ENCODE data around the gene COL5A1. TPM values are rescaled to one million over a fixed set of nuclear protein-coding genes. Genes with fewer than 3 reads are reported as not detected.

Gene COL5A1
- total and polyA plus RNA-seq, 2 donors (not counting 1 experiment from before 2014, with no cell fraction given) = 72.8 to 109 TPM

GRCh38 chr9:134593286-134594077 lies 48.1 kb upstream of the COL5A1 start:
- Histone ChIP-seq H3K4me2 (ENCODE audit: extremely low read depth, insufficient read depth, low read length) (no peak overlapping the region), H4K20me1 (ENCODE audit: control insufficient read depth, extremely low read depth, insufficient read depth, low read length) (no peaks in the 10 kb centered on the region)
- DNase-seq (ENCODE audit: low read depth in 2 of 2) = no peak

DNA sequence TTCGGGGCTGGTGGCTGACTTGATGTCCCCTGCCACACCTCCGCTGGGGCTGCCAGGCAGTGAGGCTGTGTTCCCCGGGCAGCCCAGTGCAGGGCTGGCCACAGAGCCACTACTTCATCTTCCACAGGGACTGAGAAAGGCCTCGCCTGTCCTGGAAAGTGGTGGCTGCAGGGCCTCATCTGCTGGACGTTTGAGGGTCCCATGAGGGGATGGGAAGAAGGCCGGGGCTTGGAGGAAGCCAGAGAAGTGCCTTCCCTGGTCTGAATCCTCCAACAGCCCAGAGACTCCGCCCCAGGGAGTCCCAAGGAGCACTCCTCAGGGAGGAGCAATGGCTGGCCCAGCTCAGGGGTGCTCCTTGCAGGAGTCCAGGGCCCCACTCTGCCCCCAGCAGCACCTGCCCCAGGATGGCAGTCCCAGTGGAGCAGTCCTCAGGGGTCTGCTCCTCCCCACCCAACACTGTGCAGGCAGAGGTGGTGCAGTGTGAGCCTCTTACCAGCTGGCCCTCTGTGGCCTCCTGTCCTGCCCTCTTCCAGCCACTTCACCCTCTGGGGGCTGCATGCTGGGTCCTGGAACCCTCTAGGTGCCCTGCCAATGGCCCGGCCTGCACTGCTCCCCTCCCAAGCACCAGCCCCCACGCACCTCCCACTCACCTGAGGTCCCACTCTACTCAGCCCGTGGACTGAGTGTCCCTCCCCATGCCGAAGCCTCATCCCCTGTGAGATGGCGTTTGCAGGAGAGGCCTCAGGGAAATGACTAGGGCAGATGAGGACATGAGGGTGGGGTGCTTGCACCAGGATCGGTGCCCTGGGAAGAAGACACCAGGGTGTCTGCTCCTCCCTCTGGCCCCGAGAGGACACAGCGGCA lies 47.3 kb upstream of the COL5A1 start:
- H3K79me2 ChIP-seq (ENCODE audit: control insufficient read depth, insufficient read depth, low read length) = no peaks in the 10 kb centered on the region
- H4K20me1 ChIP-seq (ENCODE audit: control insufficient read depth, extremely low read depth, insufficient read depth, low read length) = no peaks in the 10 kb centered on the region
- peaks cover 13% of the 10 kb centered on the region for H3K4me1 ChIP-seq (ENCODE audit: control insufficient read depth, extremely low read depth, insufficient read depth, low read length)
- H3K4me2 ChIP-seq (ENCODE audit: extremely low read depth, insufficient read depth, low read length) = no peak overlapping the region
- H3K27me3 ChIP-seq (ENCODE audit: control insufficient read depth, insufficient read depth, low read length) = no peaks in the 10 kb centered on the region
- no peak overlapping the region for H2AFZ ChIP-seq (ENCODE audit: low read length)
- no peak overlapping the region for H3K27ac ChIP-seq (ENCODE audit: insufficient read depth, low read length)
- no peak overlapping the region for H3K4me3 ChIP-seq (replicated peaks in 1 of 4; ENCODE audit: control extremely low read depth in 1 of 4, insufficient read depth in 1 of 4, low read depth in 3 of 4, low read length in 4 of 4)
- H3K9me3 ChIP-seq (ENCODE audit: control insufficient read depth, insufficient read depth, low read depth, low read length) = no peaks in the 10 kb centered on the region
- no peak for TF ChIP-seq EZH2 (IDR thresholded peaks at IDR 0.05; ENCODE audit: low read length, missing control alignments)
- TF ChIP-seq CTCF (conservative IDR thresholded peaks at IDR 0.05 in 1 of 2, IDR thresholded peaks at IDR 0.05 in 1 of 2; ENCODE audit: low read depth in 1 of 2, low read length in 2 of 2) = no peak
- H3K36me3 ChIP-seq (ENCODE audit: control insufficient read depth, insufficient read depth, low read length) = no peaks in the 10 kb centered on the region
- no peak for DNase-seq (ENCODE audit: low read depth in 2 of 2)
- H3K9ac ChIP-seq (ENCODE audit: insufficient read depth, low read length) = no peak overlapping the region

More at GRCh38 chr9:134593286-134594077, 48.1 kb upstream of the COL5A1 start:
- Histone ChIP-seq H3K27ac (ENCODE audit: insufficient read depth, low read length) (no peak overlapping the region), H3K79me2 (ENCODE audit: control insufficient read depth, insufficient read depth, low read length) (no peaks in the 10 kb centered on the region), H3K4me1 (ENCODE audit: control insufficient read depth, extremely low read depth, insufficient read depth, low read length) (peaks cover 9% of the 10 kb centered on the region), H3K36me3 (ENCODE audit: control insufficient read depth, insufficient read depth, low read length) (no peaks in the 10 kb centered on the region), H3K9ac (ENCODE audit: insufficient read depth, low read length) (no peak overlapping the region), H3K4me3 (replicated peaks in 1 of 4; ENCODE audit: control extremely low read depth in 1 of 4, insufficient read depth in 1 of 4, low read depth in 3 of 4, low read length in 4 of 4) (no peak overlapping the region), H3K9me3 (ENCODE audit: control insufficient read depth, insufficient read depth, low read depth, low read length) (no peaks in the 10 kb centered on the region), H2AFZ (ENCODE audit: low read length) (no peak overlapping the region), H3K27me3 (ENCODE audit: control insufficient read depth, insufficient read depth, low read length) (no peaks in the 10 kb centered on the region)
- no peak for TF ChIP-seq EZH2 (IDR thresholded peaks at IDR 0.05; ENCODE audit: low read length, missing control alignments)
- TF ChIP-seq CTCF (conservative IDR thresholded peaks at IDR 0.05 in 1 of 2, IDR thresholded peaks at IDR 0.05 in 1 of 2; ENCODE audit: low read depth in 1 of 2, low read length in 2 of 2) = no peak

- no peaks in the 10 kb centered on the region for H4K20me1 ChIP-seq (ENCODE audit: control insufficient read depth, extremely low read depth, insufficient read depth, low read length)
- H3K79me2 ChIP-seq (ENCODE audit: control insufficient read depth, insufficient read depth, low read length) = no peaks in the 10 kb centered on the region
- H2AFZ ChIP-seq (ENCODE audit: low read length) = no peak overlapping the region
Measured at GRCh38 chr9:134595014-134595413, 46.6 kb upstream of the COL5A1 start.

More at GRCh38 chr9:134595014-134595413, 46.6 kb upstream of the COL5A1 start:
- DNase-seq (ENCODE audit: low read depth in 2 of 2) = no peak
- Histone ChIP-seq H3K4me2 (ENCODE audit: extremely low read depth, insufficient read depth, low read length) (no peak overlapping the region), H3K27me3 (ENCODE audit: control insufficient read depth, insufficient read depth, low read length) (no peaks in the 10 kb centered on the region), H3K9me3 (ENCODE audit: control insufficient read depth, insufficient read depth, low read depth, low read length) (no peaks in the 10 kb centered on the region), H3K9ac (ENCODE audit: insufficient read depth, low read length) (no peak overlapping the region), H3K36me3 (ENCODE audit: control insufficient read depth, insufficient read depth, low read length) (no peaks in the 10 kb centered on the region), H3K27ac (ENCODE audit: insufficient read depth, low read length) (no peak overlapping the region), H3K4me1 (ENCODE audit: control insufficient read depth, extremely low read depth, insufficient read depth, low read length) (peaks cover 13% of the 10 kb centered on the region), H3K4me3 (replicated peaks in 1 of 4; ENCODE audit: control extremely low read depth in 1 of 4, insufficient read depth in 1 of 4, low read depth in 3 of 4, low read length in 4 of 4) (no peak overlapping the region)
- TF ChIP-seq CTCF (conservative IDR thresholded peaks at IDR 0.05 in 1 of 2, IDR thresholded peaks at IDR 0.05 in 1 of 2; ENCODE audit: low read depth in 1 of 2, low read length in 2 of 2) (no peak), EZH2 (IDR thresholded peaks at IDR 0.05; ENCODE audit: low read length, missing control alignments) (no peak)

All from fibroblast of lung (primary cell).